Muscle of leg (tissue), 11 donors: ENCODE data around the gene ANXA1. TPM values are rescaled to one million over a fixed set of nuclear protein-coding genes. Genes with fewer than 3 reads are reported as not detected.

Experiments
- DNase-seq: peaks from one replicate; pipeline ENCODE4 v3.0.0; 2013
- H3K27ac ChIP-seq: one replicate; pipeline ENCODE4 v1.5.1; 2013; ENCODE audit warnings: mild to moderate bottlenecking, low read length, control low read depth
- H3K27me3 ChIP-seq: one replicate; pipeline ENCODE4 v1.6.1; 2013; ENCODE audit warnings: low read length; ENCODE audit not compliant: control insufficient read depth, insufficient read depth
- H3K36me3 ChIP-seq: one replicate; pipeline ENCODE4 v1.6.1; 2013; ENCODE audit warnings: low read length; ENCODE audit not compliant: control insufficient read depth, insufficient read depth
- H3K4me1 ChIP-seq: one replicate; pipeline ENCODE4 v1.6.1; 2013; ENCODE audit warnings: low read length; ENCODE audit not compliant: control insufficient read depth, insufficient read depth
- H3K4me3 ChIP-seq: one replicate; pipeline ENCODE4 v1.5.1; 2013; ENCODE audit warnings: low read length, control low read depth
- H3K9me3 ChIP-seq: replicated peaks from 2 replicates; pipeline ENCODE4 v1.6.1; 2013; ENCODE audit warnings: low read depth, low read length; ENCODE audit not compliant: control insufficient read depth
- WGBS: methylation state at CpG from one replicate; pipeline ENCODE4 v1.1.5; 2013; ENCODE audit warnings: missing lambda C conversion rate; ENCODE audit not compliant: insufficient coverage; 5-methylcytosine and 5-hydroxymethylcytosine counted together
- polyA plus RNA-seq, 8 donors: library from polyadenylated mRNA; unstranded; fragments of 120-200 nt; gene quantifications; one replicate each; pipeline versions ENCODE4 v1.2.1 to v1.2.3, GENCODE V29; 2013; ENCODE audit warnings: inconsistent platforms in 1 of 8, low replicate concordance in 1 of 8; ENCODE audit not compliant: insufficient read length in 8 of 8, insufficient read depth in 1 of 8
- total RNA-seq: library from RNA; stranded (reverse); fragments of 120-200 nt; gene quantifications from one replicate; pipeline ENCODE4 v1.2.4, GENCODE V29; 2013

ANXA1 gene
- total and polyA plus RNA-seq, 9 donors, result 87.6 to 323 (median 126) TPM

GRCh38 chr9:73202980-73203379 lies 51.3 kb downstream of the ANXA1 start:
- no peaks in the 10 kb centered on the region for H3K27me3 ChIP-seq
- H3K36me3 ChIP-seq, result no peaks in the 10 kb centered on the region
- DNase-seq, result no peak
- no peaks in the 10 kb centered on the region for H3K4me1 ChIP-seq
- H3K27ac ChIP-seq, result no peak overlapping the region
- WGBS, result no CpG with 5 or more reads among the region's 1 CpG
- no peak overlapping the region for H3K4me3 ChIP-seq
- no peaks in the 10 kb centered on the region for H3K9me3 ChIP-seq

- Histone ChIP-seq H3K9me3 (no peaks in the 10 kb centered on the region), H3K27ac (no peak overlapping the region), H3K4me1 (no peaks in the 10 kb centered on the region), H3K27me3 (no peaks in the 10 kb centered on the region), H3K4me3 (no peak overlapping the region), H3K36me3 (no peaks in the 10 kb centered on the region)
- DNase-seq, result no peak
- whole genome bisulfite sequencing, result 75% methylated on average over 3 of the region's 4 CpGs
Observed at GRCh38 chr9:73204936-73205335, 53.3 kb downstream of the ANXA1 start.

GRCh38 chr9:73206851-73207250 lies 55.2 kb downstream of the ANXA1 start:
- H3K27me3 ChIP-seq, result no peaks in the 10 kb centered on the region
- no peak overlapping the region for H3K27ac ChIP-seq
- H3K4me1 ChIP-seq, result no peaks in the 10 kb centered on the region
- no peak overlapping the region for H3K4me3 ChIP-seq
- no peaks in the 10 kb centered on the region for H3K9me3 ChIP-seq
- DNase-seq, result no peak
- H3K36me3 ChIP-seq, result no peaks in the 10 kb centered on the region
- no CpG with 5 or more reads among the region's 1 CpG for WGBS

GRCh38 chr9:73210886-73211666 lies 59.4 kb downstream of the ANXA1 start:
- no peak overlapping the region for H3K4me3 ChIP-seq
- no peaks in the 10 kb centered on the region for H3K4me1 ChIP-seq
- DNase-seq, result no peak
- no peaks in the 10 kb centered on the region for H3K9me3 ChIP-seq
- H3K27ac ChIP-seq, result no peak overlapping the region
- H3K27me3 ChIP-seq, result no peaks in the 10 kb centered on the region
- H3K36me3 ChIP-seq, result no peaks in the 10 kb centered on the region
- WGBS, result 67% methylated on average over 1 of the region's 3 CpGs

- H3K36me3 ChIP-seq, result no peaks in the 10 kb centered on the region
- H3K27ac ChIP-seq, result no peak overlapping the region
- H3K4me1 ChIP-seq, result no peaks in the 10 kb centered on the region
- H3K4me3 ChIP-seq, result no peak overlapping the region
- no peaks in the 10 kb centered on the region for H3K27me3 ChIP-seq
- DNase-seq, result no peak
- WGBS, result no CpG with 5 or more reads among the region's 2 CpGs
- no peaks in the 10 kb centered on the region for H3K9me3 ChIP-seq
Observed at GRCh38 chr9:73213300-73213699, 61.6 kb downstream of the ANXA1 start.

GRCh38 chr9:73215249-73215648 lies 63.6 kb downstream of the ANXA1 start:
- 100% methylated on average over 1 of the region's 3 CpGs for WGBS
- DNase-seq, result no peak
- H3K9me3 ChIP-seq, result no peaks in the 10 kb centered on the region
- H3K27ac ChIP-seq, result no peak overlapping the region
- H3K36me3 ChIP-seq, result no peaks in the 10 kb centered on the region
- no peaks in the 10 kb centered on the region for H3K27me3 ChIP-seq
- H3K4me1 ChIP-seq, result no peaks in the 10 kb centered on the region
- H3K4me3 ChIP-seq, result no peak overlapping the region

GRCh38 chr9:73216100-73216499 lies 64.4 kb downstream of the ANXA1 start:
- DNase-seq, result no peak
- Histone ChIP-seq H3K4me3 (no peak overlapping the region), H3K27me3 (no peaks in the 10 kb centered on the region), H3K27ac (no peak overlapping the region), H3K9me3 (no peaks in the 10 kb centered on the region), H3K4me1 (no peaks in the 10 kb centered on the region), H3K36me3 (no peaks in the 10 kb centered on the region)

Other genes starting within 250 kb of the ANXA1 start
- gene ALDH1A1, start 198.8 kb upstream of the ANXA1 start, total RNA-seq, result 24.5 TPM
- 10 to 100 TPM; 16.7 to 38.0 (median 32.3) TPM for gene ALDH1A1, start 198.8 kb upstream of the ANXA1 start, polyA plus RNA-seq